SU-DHL-6 (cell line): Measurements from ENCODE around the gene MSANTD1.

Source experiments
- CTCF ChIP-seq: fragments of 200-600 bp; sonication (generic); IDR thresholded peaks from one replicate; pipeline ENCODE4 v1.5.1; 2017; ENCODE audit warnings: antibody characterized with exemption, mild to moderate bottlenecking, low read length, moderate library complexity; ENCODE audit not compliant: insufficient read depth, poor library complexity, severe bottlenecking
- EZH2phosphoT487 ChIP-seq: fragments of 200-600 bp; sonication (generic), shearing (Covaris generic); conservative IDR thresholded peaks from 2 replicates; pipeline ENCODE4 v1.6.1; 2018; ENCODE audit warnings: mild to moderate bottlenecking, antibody characterized with exemption, low read length, moderate library complexity, mixed read lengths

GRCh38 chr4:3211866-3212265, 37.1 kb upstream of the MSANTD1 start:
- no peak for TF ChIP-seq CTCF
- no peak for TF ChIP-seq EZH2phosphoT487
